Esophagus squamous epithelium (tissue), 5 donors: ENCODE data around the gene LRP5. TPM values are rescaled to one million over a fixed set of nuclear protein-coding genes. Genes with fewer than 3 reads are reported as not detected.
"Not testable (repeated sequence)": the region's sequence is repeated elsewhere in the genome, so short reads cannot be mapped to it uniquely, and the experiment has no call there.

Source experiments
- DNase-seq: peaks from one replicate; lab custom pipeline; 2025; lab: John Stamatoyannopoulos, UW
- H3K27ac ChIP-seq, 4 donors: fragments of 200-600 bp; sonication (generic); one replicate each; pipeline ENCODE4 v1.5.1; 2016 to 2019; ENCODE audit warnings: mild to moderate bottlenecking in 1 of 4
- H3K27me3 ChIP-seq, 4 donors: fragments of 200-600 bp; sonication (generic); 1 replicate in 3 of 4; 2 replicates in 1 of 4; pipeline versions ENCODE4 v1.5.1 to v1.6.0; 2017 to 2021; ENCODE audit warnings: antibody characterized with exemption in 1 of 4
- H3K36me3 ChIP-seq, 3 donors: fragments of 200-600 bp; sonication (generic); one replicate each; pipeline ENCODE4 v1.5.1; 2016 to 2019
- H3K4me1 ChIP-seq, 3 donors: fragments of 200-600 bp; sonication (generic); one replicate each; pipeline ENCODE4 v1.5.1; 2017 to 2019
- H3K4me3 ChIP-seq, 4 donors: fragments of 200-600 bp; sonication (generic); 1 replicate in 3 of 4; 2 replicates in 1 of 4; pipeline ENCODE4 v1.5.1; 2016 to 2019; ENCODE audit warnings: mild to moderate bottlenecking in 2 of 4, moderate library complexity in 1 of 4
- H3K9me3 ChIP-seq, 3 donors: fragments of 200-600 bp; sonication (generic); one replicate each; pipeline ENCODE4 v1.5.1; 2016 to 2019
- CTCF ChIP-seq, 6 experiments: fragments of 450-650 bp in 4 of 6; fragments of 200-600 bp in 2 of 6; sonication (generic) in 2 of 6; IDR thresholded peaks; one replicate each; pipeline ENCODE4 v1.5.1; 2016 to 2019; ENCODE audit warnings: antibody characterized with exemption in 6 of 6, mild to moderate bottlenecking in 4 of 6, moderate library complexity in 4 of 6
- POLR2A ChIP-seq, 4 donors: fragments of 450-650 bp; IDR thresholded peaks; one replicate each; pipeline ENCODE4 v1.6.1; 2017; ENCODE audit warnings: antibody characterized with exemption in 4 of 4, mild to moderate bottlenecking in 4 of 4, moderate library complexity in 3 of 4
- WGBS, 2 donors: methylation state at CpG; one replicate each; pipeline ENCODE4 v1.1.5; 2018; 5-methylcytosine and 5-hydroxymethylcytosine counted together
- intact Hi-C: fragments of 100-400 bp; cut with DNase I; formaldehyde crosslinking; loops from one replicate; pipeline ENCODE4 v1.15.0; 2022
- total RNA-seq, 4 donors: library from RNA; depleted of rRNA; stranded (reverse); fragments of >200 nt; gene quantifications; one replicate each; pipeline ENCODE4 v1.1.0, GENCODE V29; 2016
- donor health status: DM: yes; HTN: yes; CAD: no.

The LRP5 gene
- total RNA-seq, 4 donors from 2014 or later: 13.7 to 24.0 (median 20.9) TPM

GRCh38 chr11:68442433-68442832 lies 130.0 kb downstream of the LRP5 start:
- TF ChIP-seq CTCF (IDR thresholded peaks at IDR 0.05) (no peak), POLR2A (IDR thresholded peaks at IDR 0.05) (no peak)
- peaks cover 0 to 74% (median 7%) of the 10 kb centered on the region in 3 donors for H3K36me3 ChIP-seq
- DNase-seq: no peak
- 90 to 91% methylated on average over 10 of the region's 10 CpGs for WGBS, 2 donors
- H3K27ac ChIP-seq: no peak overlapping the region
- H3K4me1 ChIP-seq: peaks cover 0 to 24% (median 0%) of the 10 kb centered on the region in 3 donors
- intact Hi-C loops: no loop called here
- H3K27me3 ChIP-seq: no peaks in the 10 kb centered on the region
- H3K9me3 ChIP-seq: no peaks in the 10 kb centered on the region
- no peak overlapping the region for H3K4me3 ChIP-seq

- Histone ChIP-seq H3K4me3 (no peak overlapping the region), H3K27me3 (no peaks in the 10 kb centered on the region), H3K4me1 (peaks cover 0 to 17% (median 0%) of the 10 kb centered on the region in 3 donors), H3K9me3 (no peaks in the 10 kb centered on the region), H3K36me3 (peaks cover 0 to 74% (median 4%) of the 10 kb centered on the region in 3 donors), H3K27ac (peak overlapping the region in 1 of 4 donors; percentile 14)
- TF ChIP-seq CTCF (IDR thresholded peaks at IDR 0.05) (no peak), POLR2A (IDR thresholded peaks at IDR 0.05) (no peak)
- no CpG with 5 or more reads among the region's 6 CpGs for WGBS, 2 donors
- DNase-seq: no peak
- intact Hi-C loops: no loop called here
Measured at GRCh38 chr11:68444566-68444965, 132.2 kb downstream of the LRP5 start.

- TF ChIP-seq POLR2A (IDR thresholded peaks at IDR 0.05): no peak
- no peaks in the 10 kb centered on the region for H3K9me3 ChIP-seq
- intact Hi-C loops: loop anchor here (5.0 kb wide), 1 partner anchor 188 kb away; no protein-coding TSS in a partner anchor
Measured at GRCh38 chr11:68445531-68446035, 133.2 kb downstream of the LRP5 start.

GRCh38 chr11:68446046-68446725 lies 133.8 kb downstream of the LRP5 start:
- H3K4me3 ChIP-seq: no peak overlapping the region
- intact Hi-C loops: loop anchor here (5.0 kb wide), 1 partner anchor 189 kb away; no protein-coding TSS in a partner anchor
- 43 to 64% methylated on average over 2 to 3 of the region's 18 CpGs for WGBS, 2 donors
- peaks cover 0 to 62% (median 0%) of the 10 kb centered on the region in 3 donors for H3K36me3 ChIP-seq
- TF ChIP-seq CTCF (IDR thresholded peaks at IDR 0.05) (no peak), POLR2A (IDR thresholded peaks at IDR 0.05) (no peak)
- H3K27me3 ChIP-seq: no peaks in the 10 kb centered on the region
- H3K27ac ChIP-seq: no peak overlapping the region
- H3K9me3 ChIP-seq: no peaks in the 10 kb centered on the region
- no peak for DNase-seq
- H3K4me1 ChIP-seq: peaks cover 0 to 8% (median 0%) of the 10 kb centered on the region in 3 donors

More at GRCh38 chr11:68445531-68446035, 133.2 kb downstream of the LRP5 start:
- no peaks in the 10 kb centered on the region for H3K27me3 ChIP-seq
- H3K36me3 ChIP-seq: peaks cover 0 to 68% (median 0%) of the 10 kb centered on the region in 3 donors
- no peak overlapping the region for H3K27ac ChIP-seq
- peaks cover 0 to 8% (median 0%) of the 10 kb centered on the region in 3 donors for H3K4me1 ChIP-seq
- DNase-seq: no peak
- 83 to 100% methylated on average over 2 to 3 of the region's 11 CpGs for WGBS, 2 donors
- no peak overlapping the region for H3K4me3 ChIP-seq

GRCh38 chr11:68447015-68447801 lies 134.8 kb downstream of the LRP5 start:
- peaks cover 0 to 52% (median 0%) of the 10 kb centered on the region in 3 donors for H3K36me3 ChIP-seq
- TF ChIP-seq CTCF (IDR thresholded peaks at IDR 0.05) (peak; percentile 86 to 93 (median 89)), POLR2A (IDR thresholded peaks at IDR 0.05) (no peak)
- DNase-seq: no peak

GRCh38 chr11:68447914-68448313 lies 135.5 kb downstream of the LRP5 start:
- not testable (repeated sequence) for H3K4me3 ChIP-seq, H3K9me3 ChIP-seq, DNase-seq, H3K27me3 ChIP-seq, H3K27ac ChIP-seq, H3K4me1 ChIP-seq
- WGBS, 2 donors: 53 to 84% methylated on average over 4 to 5 of the region's 6 CpGs
- peaks cover 0 to 45% (median 0%) of the 10 kb centered on the region in 3 donors for H3K36me3 ChIP-seq
- intact Hi-C loops: loop anchor here (5.0 kb wide), 1 partner anchor 191 kb away; no protein-coding TSS in a partner anchor

More at GRCh38 chr11:68447015-68447801, 134.8 kb downstream of the LRP5 start:
- H3K9me3 ChIP-seq: no peaks in the 10 kb centered on the region
- WGBS, 2 donors: 50 to 59% methylated on average over 10 to 12 of the region's 25 CpGs
- no peaks in the 10 kb centered on the region for H3K27me3 ChIP-seq
- H3K4me1 ChIP-seq: peaks cover 0 to 8% (median 0%) of the 10 kb centered on the region in 3 donors
- H3K27ac ChIP-seq: no peak overlapping the region
- intact Hi-C loops: loop anchor here (5.0 kb wide), 1 partner anchor 190 kb away; no protein-coding TSS in a partner anchor
- no peak overlapping the region for H3K4me3 ChIP-seq
